SU-DHL-6 (cell line): ENCODE measurements around the gene LAMC3.
"Not testable (repeated sequence)": the region's sequence is repeated elsewhere in the genome, so short reads cannot be mapped to it uniquely, and the experiment has no call there.

Experiments used
- EZH2phosphoT487 ChIP-seq: fragments of 200-600 bp; sonication (generic), shearing (Covaris generic); conservative IDR thresholded peaks from 2 replicates; pipeline ENCODE4 v1.6.1; 2018; ENCODE audit warnings: mild to moderate bottlenecking, antibody characterized with exemption, low read length, moderate library complexity, mixed read lengths
- TF ChIP-seq, protein P1 (sequence below): fragments of 200-600 bp; sonication (generic); IDR thresholded peaks from one replicate; pipeline ENCODE4 v1.5.1; 2017; ENCODE audit warnings: antibody characterized with exemption, mild to moderate bottlenecking, low read length, moderate library complexity; ENCODE audit not compliant: insufficient read depth, poor library complexity, severe bottlenecking

DNA sequence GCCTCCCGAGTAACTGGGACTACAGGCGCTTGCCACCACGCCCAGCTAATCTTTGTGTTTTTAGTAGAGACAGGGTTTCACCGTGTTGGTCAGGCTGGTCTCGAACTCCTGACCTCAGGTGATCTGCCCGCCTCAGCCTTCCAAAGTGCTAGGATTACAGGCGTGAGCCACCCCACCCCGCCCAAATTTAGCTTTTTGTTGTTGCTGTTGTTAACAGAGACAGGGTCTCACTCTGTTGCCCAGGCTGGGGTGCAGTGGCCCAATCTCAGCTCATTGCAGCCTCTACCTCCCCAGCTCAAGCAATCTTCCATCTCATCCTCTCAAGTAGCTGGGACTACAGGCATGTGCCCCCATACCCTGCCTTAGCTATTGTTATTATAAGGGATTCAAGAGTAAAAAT lies 90.9 kb downstream of the LAMC3 start:
- TF ChIP-seq, protein P1, sequence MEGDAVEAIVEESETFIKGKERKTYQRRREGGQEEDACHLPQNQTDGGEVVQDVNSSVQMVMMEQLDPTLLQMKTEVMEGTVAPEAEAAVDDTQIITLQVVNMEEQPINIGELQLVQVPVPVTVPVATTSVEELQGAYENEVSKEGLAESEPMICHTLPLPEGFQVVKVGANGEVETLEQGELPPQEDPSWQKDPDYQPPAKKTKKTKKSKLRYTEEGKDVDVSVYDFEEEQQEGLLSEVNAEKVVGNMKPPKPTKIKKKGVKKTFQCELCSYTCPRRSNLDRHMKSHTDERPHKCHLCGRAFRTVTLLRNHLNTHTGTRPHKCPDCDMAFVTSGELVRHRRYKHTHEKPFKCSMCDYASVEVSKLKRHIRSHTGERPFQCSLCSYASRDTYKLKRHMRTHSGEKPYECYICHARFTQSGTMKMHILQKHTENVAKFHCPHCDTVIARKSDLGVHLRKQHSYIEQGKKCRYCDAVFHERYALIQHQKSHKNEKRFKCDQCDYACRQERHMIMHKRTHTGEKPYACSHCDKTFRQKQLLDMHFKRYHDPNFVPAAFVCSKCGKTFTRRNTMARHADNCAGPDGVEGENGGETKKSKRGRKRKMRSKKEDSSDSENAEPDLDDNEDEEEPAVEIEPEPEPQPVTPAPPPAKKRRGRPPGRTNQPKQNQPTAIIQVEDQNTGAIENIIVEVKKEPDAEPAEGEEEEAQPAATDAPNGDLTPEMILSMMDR, result not testable (repeated sequence)
- TF ChIP-seq EZH2phosphoT487, result not testable (repeated sequence)
